Superior temporal gyrus (tissue), 1 donor: Measurements from ENCODE around the gene IRF8.

Experiments used
- DNase-seq: peaks from one replicate; pipeline ENCODE4 v3.0.0-alpha.2; 2016; ENCODE audit errors: extremely low spot score

Gene IRF8

GRCh38 chr16:85913688-85914422 lies 14.9 kb downstream of the IRF8 start:
- DNase-seq: no peak

DNA sequence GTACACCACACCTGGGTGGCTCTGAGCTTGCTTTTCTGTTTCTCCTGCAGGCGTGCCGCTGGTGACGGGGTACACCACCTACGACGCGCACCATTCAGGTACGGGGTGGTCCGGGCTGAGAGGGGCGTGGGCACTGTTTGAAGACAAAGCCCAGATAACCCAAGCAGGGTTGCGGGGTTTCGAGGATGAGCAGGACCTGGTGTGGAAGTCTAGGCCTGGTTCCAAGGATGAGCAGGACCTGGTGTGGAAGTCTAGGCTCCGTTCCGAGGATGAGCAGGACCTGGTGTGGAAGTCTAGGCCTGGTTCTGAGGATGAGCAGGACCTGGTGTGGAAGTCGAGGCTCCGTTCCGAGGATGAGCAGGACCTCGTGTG lies 15.4 kb downstream of the IRF8 start:
- no peak for DNase-seq

DNA sequence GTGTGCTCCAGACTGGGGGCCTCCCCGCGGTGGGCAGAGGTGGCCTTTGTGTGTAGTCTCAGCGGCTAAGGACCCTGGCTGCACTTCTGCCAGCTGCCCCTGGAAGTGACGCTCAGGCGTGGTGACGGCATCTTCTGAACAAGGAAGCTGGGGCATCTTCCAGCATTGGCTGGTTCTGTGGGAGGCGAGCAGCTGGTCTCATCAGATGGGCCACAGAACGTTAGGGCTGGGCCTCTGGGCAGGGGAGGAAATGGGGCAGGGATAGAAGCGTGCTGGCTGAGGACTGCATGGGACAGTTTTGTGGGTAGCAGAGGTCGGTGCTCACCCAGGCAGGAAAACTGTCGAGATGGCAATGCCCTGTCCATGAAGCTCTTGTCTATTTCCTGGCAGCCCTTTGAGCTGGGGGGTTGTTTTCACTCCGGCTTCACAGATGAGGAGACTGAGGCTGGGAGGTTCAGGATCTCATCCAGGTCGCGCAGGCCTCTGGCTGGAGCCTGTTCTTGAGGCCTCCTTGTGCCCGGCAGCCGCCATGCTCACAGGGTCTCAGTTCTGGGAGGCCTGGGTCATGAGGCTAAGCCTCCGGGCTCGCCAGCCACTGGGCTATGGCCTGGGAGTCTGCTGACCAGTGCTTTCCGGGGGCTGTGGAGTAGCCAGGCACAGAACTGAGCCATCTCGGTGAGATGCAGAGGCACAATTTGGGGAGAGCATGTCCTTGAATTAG lies 16.3 kb downstream of the IRF8 start:
- no peak for DNase-seq

DNA sequence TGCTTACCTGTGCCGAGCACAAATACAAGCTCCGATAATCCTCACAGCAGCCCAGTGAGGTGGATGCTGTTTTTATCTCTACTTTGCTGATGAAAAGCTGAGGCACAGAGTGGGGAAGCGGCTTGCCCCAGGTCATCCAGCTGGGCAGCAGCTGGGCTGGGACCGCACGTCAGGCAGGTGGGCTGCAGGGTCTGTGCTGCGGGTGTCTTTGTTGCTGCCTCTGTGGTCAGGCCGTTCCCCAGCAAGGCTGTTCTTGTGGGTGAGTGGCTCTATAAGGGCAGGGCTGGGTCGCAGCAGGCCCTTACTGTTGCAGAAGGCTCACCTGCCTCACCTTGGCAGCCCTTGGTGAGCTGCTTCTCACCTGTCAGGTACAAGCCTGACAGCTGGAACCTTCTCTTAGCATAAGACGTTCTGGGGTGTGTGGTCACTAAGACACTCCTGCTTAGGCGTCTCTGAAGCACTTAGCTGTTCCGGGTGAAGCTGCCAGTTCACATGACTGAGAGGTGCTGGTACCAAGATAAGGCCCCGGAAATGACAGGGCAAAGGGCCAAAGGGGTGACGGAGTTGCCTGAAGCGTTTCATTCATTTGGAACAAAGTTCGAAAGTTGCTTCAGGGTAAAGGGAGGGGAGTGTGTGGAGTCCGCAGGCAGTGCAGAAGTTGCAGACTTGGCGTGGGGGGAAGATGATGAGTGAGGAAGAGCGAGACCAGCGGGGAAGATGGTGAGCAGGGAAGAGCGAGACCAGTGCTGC lies 17.4 kb downstream of the IRF8 start:
- DNase-seq: no peak

GRCh38 chr16:85917012-85917411 lies 18.1 kb downstream of the IRF8 start:
- no peak for DNase-seq

DNA sequence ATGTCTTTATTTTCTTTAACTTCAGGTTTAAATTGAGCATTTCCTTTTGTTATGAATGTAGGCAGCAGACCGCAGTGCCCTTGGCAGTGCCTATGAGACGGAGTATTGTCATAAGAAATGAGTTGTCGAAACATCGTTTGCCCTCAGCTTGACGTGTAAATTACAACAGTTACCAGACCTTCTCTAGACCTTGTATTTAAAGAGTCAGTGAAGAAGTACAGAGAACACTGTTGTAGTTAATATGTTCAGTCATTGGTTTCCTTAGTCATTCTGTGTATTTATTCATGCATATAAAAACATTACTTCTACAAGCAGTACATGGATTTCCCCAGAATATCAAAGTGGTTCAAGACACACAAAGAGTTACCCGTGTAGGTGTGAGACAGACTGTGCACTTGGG lies 19.0 kb downstream of the IRF8 start:
- no peak for DNase-seq

GRCh38 chr16:85918436-85918835 lies 19.5 kb downstream of the IRF8 start:
- no peak for DNase-seq

GRCh38 chr16:85919271-85920267 lies 20.6 kb downstream of the IRF8 start:
- no peak for DNase-seq

DNA sequence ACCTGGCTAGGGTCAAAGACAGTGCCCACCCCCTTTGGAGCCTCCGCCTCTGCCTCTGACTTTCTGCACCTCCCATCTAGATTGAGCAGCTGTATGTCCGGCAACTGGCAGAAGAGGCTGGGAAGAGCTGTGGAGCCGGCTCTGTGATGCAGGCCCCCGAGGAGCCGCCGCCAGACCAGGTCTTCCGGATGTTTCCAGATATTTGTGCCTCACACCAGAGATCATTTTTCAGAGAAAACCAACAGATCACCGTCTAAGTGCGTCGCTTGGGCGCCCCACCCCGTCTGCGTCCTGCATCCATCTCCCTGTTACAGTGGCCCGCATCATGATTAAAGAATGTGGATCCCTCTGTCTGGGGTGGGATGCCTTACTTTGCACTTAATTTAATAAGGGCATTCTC lies 22.1 kb downstream of the IRF8 start:
- DNase-seq: no peak

GRCh38 chr16:85923153-85924021 lies 24.4 kb downstream of the IRF8 start:
- no peak for DNase-seq

- DNase-seq: no peak
Measured at GRCh38 chr16:85924675-85925074, 25.7 kb downstream of the IRF8 start.

DNA sequence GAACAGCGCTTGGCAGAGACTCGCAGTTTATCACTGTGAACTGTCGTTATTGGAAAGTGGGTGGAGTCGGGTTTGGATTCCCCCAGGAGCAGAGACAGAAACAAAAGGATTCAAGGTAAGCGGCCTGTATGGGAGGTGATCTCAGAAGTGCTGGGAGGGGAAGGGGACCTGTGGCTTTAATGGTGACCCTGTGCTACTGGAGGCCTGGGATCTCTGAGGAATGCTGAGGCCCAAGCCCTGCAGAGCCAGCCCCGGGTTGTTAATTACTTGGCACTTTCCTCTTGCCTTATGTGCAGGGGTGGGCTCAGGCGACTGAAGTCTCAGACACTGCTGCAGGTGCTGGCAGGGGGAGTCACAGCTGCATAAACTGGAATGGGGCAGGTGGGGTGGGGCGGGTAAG lies 27.4 kb downstream of the IRF8 start:
- DNase-seq: no peak

- no peak for DNase-seq
Measured at GRCh38 chr16:85927371-85927770, 28.4 kb downstream of the IRF8 start.

- no peak for DNase-seq
Measured at GRCh38 chr16:85927959-85928358, 29.0 kb downstream of the IRF8 start.

DNA sequence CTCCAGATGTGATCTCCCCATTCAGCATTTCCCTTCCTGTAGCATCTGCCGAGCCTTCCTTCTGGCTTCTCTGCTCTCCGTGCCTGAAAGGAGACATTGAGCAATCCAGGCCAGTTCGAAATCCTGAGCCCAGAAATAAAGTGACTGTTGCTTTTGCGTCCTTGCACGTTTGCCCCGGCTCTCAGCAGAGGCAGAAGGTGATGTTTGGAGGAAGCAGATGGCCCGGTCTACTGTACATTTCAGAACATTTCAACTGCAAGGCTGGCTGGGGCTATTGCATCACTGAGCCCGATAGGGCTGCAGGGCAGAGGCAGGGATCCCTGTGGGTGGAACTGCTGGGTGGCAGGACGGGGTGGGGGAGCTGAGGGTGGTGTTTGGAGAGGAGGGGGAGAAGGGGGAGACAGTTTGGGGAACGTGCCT lies 29.4 kb downstream of the IRF8 start:
- no peak for DNase-seq

- DNase-seq: no peak
Measured at GRCh38 chr16:85929259-85929721, 30.3 kb downstream of the IRF8 start.

- no peak for DNase-seq
Measured at GRCh38 chr16:85930301-85930700, 31.3 kb downstream of the IRF8 start.

DNA sequence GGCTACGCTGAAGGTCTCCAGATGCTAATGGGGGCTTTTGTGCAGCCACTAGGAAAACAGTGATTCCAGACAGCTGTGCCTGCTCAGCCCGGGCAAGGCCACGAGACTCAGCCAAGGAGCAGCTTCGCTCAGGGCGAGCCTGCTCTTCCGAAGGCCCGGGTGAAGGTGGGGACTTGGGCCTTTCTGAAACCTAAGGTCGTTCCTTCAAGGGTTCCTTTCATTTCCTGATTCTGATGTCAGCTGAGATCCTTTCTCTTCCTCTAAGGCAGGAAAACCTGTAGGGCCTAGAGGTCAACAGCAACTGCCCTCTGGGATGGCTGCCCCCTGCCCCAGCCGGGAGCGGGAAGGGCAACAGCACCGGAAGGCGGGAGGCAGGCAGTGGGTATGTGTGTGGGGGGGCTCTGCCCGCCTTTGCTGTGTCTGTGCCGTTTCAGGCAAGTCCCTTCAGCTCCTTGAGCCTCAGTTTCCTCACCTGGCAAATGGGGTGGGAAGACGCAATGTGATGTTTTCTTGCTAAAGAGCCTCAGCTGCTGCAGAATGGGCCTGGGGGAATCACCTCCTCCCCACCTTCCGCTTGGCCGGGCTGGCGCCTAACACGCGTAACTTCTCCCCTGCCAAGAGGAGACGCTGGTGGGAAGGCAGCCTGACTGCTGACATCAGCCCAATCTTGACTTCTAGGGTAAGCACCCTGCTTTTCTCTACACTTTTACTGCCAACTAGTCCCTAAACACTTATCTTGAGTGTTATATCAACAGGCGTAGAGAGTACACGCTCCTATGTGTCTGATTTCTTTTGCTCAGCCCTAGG lies 32.8 kb downstream of the IRF8 start:
- no peak for DNase-seq

GRCh38 chr16:85934210-85934609 lies 35.2 kb downstream of the IRF8 start:
- DNase-seq: no peak
